GM18526 (cell line): Measurements from ENCODE around the gene NEO1.

ENCODE experiments used
- POLR2A ChIP-seq: IDR thresholded peaks from 3 replicates; pipeline ENCODE4 v1.6.1; 2011; ENCODE audit not compliant: insufficient read length; ENCODE audit errors: extremely low read depth

Gene NEO1

DNA sequence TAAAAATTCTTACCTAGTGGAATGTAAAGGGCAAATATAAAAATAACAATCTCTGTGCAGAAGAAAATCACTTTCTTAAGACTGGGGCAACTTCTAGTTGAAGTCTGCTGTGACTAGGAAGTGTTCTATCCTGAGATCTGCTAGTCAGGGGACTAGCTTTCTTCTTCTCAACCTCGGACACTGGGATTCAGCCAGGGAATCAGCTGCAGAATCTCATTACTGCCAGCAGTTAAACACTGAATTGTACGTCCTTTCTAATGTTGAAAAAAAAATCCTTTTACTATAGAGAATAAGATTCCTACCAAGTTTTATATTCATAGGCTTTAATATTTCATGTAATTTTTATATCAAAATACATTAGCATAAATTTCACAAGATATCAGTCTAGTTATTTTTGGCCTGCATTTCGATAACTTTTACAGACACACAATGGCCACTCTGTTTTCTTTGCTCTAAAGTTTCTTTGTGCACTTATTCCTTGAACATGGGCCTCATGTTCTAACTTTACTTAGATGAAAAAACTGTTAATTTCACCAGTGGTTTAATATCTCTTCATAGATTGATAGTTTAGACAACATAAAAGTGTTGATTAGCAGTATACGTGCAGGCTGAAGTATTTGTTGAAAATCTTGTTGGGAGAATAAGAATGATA, 2.6 kb upstream of the NEO1 start:
- TF ChIP-seq POLR2A = no peak

DNA sequence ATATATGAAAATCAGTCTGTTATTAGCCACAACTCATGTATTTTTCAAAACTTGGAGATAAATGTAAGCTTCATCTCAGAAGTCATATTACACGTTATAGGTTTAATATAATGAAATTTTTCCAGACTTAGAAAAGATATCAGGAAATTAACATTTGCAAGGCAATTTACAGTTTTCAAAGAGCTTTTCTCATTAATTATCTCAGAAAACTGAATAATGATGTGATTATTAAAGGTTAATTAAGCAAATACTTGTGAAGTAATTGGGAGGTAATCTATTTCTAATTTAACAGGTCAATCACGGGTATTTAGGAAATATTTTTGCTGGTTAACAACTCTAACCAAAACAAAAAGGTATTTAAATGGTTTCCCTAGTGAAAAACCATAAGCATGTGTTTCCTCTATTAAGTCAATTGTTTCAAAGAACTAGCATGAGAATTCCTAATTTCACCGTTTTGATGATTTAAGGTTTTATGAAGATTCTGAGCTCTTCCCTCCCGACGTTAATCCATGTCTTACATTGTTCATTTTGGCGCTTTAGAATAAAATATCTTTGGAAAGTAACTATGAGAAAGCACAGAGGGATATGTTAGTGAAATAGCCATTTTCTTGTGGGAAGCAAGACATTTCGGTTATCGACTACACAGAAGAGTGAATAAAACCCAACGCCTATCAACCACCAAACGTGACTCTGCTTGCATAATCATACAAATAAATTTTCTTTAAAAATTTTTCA, 1.5 kb upstream of the NEO1 start:
- no peak for TF ChIP-seq POLR2A

DNA sequence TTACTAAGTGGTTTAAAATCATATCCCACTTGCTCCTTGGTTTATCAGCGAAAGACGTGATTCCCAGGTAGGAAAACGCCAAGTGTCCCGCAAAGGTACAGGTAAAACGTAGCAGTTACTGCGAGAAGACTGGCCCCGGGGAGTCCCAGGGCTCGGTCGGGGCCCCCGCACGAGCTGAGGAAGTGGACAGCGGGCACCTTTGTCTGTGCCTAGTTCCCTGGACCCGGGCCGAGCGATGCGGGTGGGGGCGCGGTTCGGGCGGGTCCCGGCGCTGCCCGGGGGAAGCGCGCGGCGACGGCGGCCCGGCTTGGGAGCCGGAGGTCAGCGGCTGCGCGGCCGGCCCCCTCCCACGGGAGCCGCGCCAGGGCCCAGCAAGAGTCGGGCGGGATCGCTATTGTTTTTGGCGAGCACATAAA, 864 bp upstream of the NEO1 start:
- no peak for TF ChIP-seq POLR2A

DNA sequence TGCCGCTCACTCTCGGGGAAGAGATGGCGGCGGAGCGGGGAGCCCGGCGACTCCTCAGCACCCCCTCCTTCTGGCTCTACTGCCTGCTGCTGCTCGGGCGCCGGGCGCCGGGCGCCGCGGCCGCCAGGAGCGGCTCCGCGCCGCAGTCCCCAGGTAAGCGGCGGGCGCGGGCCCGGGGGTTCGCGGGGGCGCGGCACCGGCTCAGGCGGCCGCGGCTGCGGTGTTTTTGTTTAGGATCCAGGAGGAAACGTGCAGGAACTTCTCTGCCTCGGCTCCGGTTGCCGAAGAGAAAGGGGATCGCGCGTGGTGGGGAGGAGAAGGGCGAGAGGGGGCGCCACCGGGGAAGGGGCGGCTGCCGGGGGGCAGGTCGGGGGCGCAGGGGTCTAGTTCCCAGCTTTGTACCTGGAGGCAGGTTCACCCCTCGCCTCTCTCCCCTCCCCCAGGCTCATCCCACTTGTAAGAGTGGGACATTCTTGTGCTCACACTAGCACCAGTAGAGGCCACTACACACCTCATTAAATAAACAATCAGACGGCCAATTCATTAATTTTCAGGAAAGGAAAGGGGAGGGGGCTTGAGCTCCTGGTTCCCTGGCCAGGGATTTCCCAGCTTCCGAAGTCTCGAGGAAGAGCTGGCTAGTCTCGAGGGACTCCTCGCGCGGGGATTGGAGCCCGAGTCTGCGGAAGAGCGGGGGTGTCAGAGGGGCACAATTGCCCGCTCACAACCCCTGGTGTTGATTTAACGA, 562 bp downstream of the NEO1 start:
- TF ChIP-seq POLR2A = no peak

DNA sequence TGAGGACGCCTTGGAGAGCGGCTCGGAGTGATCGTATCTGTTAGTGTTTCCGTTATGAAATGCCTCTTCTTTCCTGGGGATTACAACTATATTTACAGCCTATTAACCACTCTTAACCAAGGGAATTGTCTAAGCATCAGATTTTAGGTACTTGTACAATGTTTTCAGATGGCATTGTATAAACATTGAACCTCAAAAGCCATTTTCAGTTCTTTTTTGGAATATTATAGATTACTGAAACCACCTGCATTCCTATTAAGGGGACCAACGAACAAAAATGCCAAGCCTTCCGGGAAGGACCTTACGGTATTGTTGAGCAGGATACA, 1.1 kb downstream of the NEO1 start:
- TF ChIP-seq POLR2A = no peak

DNA sequence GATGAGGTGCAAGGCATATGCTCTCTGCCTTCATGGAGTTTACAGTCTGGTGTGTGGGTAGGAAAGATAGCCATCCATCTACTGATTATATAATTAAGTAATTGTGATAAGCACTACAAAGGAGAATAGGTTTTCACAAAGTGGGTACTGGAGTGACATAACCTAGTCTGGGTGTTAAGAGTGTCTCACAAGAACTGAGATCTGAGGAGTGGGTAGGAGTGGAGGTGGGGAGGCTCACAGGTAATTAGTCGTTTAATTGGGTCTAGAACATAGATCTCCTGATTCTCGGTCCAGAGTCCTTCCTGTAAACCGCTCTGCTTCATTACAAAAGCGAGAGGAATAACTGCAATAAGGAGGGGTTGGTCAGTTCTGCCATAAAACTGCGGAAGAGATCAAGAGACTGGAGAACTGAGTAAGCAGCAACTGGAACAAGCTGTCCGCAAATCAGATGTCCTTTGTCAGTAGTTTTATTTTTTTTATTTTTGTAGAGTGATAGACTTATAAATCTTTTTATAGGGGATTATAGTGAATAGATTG, 2.2 kb downstream of the NEO1 start:
- no peak for TF ChIP-seq POLR2A

DNA sequence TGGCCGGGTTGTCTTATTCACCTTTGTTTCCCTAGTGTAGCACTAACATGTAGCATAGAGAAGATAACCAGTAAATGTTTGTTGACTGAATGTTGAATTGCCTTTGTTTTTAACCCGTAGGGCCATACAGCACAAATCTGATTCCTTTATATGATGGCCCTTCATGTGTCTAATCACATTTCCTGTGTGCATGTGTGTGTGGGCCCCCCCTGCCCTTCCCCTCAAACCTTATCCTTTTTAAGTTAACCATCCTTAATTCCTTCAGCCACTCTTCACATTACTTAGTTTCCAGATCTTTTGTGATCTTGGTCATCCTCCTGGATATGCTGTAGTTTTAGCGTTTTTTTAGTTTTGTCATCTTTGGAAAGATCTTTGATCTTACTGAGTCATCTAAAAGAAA, 4.2 kb downstream of the NEO1 start:
- no peak for TF ChIP-seq POLR2A

DNA sequence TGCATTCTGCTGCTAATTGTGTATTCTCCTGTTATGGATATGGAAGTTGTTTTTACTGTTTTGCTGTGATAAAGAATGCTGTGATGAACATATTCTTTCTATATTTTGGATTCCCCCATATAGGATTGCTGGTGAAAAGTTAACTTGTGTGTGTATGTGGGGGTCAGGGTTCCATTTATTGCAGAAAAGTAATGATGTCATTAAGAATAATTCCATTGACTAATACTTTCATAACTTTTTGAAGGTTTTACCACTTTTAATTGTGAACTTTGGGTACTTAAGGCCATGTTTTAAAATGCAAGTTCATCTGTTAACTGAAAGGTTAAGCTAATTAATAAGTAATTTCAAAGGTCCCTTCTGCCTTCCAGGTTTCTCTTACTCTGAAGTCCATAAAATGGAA, 6.2 kb downstream of the NEO1 start:
- TF ChIP-seq POLR2A = no peak

DNA sequence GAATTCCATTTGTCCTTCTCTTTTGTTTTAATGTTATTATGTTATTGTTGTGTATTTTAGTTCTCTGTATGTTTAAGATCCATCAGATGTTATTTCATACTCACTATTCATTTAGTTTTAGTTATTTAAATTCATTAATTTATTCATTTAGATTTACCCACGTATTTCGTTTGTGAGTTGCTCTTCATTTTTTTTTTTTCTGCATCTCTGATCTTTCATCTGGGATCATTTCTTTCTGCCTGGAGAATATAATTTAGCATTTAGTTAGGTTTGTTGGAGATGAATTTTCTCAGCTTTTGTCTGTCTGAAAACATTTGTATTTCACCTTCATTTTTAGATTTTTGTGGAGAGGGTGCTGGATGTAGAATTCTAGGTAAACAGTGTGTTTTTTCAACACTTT, 12.9 kb downstream of the NEO1 start:
- no peak for TF ChIP-seq POLR2A

DNA sequence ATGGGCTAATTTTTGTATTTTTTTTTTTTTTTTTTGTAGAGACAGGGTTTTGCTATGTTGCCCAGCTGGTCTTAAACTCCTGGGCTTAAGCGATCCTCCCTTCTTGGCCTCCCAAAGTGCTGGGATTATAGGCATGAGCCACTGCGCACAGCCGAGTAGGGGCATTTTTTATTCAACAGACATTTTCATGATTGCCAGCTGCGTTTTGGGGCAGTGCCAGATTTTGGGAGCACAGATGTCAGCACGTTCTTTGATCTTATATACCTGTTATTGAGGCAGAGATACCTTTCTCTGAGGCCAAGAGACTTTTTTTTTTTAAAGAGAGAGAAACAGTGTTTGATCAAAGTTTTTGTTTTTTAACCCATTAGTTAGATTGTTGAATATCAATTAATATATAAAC, 16.8 kb downstream of the NEO1 start:
- TF ChIP-seq POLR2A = no peak

DNA sequence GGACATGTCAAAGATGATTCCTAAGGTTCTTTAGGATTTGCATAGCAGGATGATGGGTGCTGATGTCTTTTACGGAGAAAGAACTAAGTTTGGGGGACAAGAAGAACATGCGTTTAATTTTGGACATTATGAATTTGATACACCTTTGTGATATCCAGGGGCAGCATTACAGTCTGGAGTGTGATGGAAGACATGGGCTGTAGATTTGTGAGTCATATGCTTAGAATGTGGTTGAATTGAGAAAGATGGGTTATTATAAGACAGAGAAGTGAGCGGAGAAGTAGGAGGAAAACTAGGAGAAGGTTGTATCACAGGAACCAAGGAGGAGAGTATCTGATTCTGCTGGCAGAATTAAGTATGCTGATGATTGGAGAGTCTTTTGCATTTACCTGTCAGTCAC, 20.6 kb downstream of the NEO1 start:
- no peak for TF ChIP-seq POLR2A

DNA sequence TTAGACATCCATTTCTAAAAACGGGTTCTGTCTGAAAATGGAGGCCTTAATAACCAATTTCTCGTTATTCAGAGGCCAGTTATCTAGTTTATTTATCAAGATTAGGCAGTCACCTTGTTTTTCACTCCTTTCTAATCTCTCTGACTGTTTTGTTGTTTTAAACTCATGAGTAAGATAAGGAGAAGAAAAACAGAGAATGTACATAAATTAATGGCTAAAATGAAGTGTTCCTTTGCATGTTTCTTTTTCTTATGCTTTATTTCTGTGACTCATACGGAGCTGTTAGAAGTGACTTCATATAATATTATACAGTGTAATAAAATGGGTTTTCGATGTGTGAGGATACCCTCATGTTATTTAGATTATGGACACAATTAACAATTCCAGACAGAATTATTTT, 22.0 kb downstream of the NEO1 start:
- TF ChIP-seq POLR2A = no peak

DNA sequence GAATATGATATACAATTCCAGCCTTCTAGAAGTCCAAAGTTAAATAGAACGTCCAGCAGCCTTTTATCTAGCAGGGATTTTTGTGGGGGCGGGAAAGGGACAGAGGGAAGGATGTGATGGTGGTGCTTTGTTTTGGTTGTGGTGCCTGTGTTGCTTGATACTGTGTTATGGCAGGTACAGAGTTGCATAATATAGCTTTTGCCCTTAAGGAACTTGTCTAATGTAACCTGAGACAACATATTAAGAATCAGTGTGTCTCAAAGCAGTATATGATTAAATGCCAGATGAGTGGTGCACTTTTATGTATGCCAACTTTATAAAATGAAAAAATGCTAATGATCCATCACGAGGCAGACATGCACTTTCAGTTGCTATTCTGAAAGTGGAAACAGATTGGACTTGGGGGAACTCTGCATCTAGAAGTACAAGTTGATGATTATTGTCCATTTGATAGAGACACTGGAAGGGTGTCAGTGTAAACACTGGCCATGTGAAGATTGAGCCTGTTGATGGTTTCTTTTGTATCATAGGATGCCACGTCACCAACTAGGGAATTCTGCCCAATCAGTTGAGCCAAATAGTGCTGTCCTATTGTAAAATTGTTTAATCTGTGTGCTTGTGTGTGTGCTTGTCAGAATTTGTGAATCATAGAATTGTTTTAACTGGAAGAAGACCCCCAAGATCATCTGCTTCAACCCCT, 23.0 kb downstream of the NEO1 start:
- no peak for TF ChIP-seq POLR2A

DNA sequence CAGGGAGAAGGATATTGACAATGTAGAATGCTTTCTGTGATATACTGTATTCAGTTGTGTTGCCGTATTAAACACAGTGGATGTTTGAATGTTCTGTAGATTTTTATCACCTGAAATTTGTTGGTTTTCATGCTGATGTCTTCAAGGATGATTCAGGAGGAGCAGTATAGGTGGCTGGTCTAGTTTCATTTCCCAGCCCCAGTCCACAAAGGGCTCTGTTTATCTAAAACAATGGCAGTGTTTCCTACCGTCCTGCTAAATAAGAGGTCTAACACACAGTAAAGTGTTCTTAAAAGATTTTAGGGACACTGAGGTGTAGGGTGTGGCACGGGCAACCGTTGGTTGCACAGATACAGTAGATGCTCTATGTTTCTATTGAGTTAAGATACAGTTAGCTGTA, 26.0 kb downstream of the NEO1 start:
- no peak for TF ChIP-seq POLR2A

DNA sequence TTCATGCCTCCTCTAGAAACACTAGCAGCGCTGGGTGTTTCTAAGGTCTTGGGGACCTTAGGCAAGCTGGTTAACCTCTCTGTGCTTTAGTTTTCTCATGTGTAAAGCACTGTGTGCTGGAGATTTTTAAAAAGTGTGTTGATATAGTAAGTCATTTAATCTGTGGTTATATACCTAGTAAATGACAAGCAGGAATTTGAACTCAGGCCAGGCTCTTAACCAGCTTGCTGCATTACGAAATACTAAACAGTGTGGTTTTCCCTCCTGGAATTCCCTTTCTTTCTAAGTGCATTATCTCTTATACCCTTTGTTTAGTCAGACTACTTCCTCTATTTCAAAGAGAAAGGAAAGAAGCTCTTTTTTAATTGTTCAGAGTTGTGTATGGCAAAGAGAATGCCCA, 26.5 kb downstream of the NEO1 start:
- no peak for TF ChIP-seq POLR2A

DNA sequence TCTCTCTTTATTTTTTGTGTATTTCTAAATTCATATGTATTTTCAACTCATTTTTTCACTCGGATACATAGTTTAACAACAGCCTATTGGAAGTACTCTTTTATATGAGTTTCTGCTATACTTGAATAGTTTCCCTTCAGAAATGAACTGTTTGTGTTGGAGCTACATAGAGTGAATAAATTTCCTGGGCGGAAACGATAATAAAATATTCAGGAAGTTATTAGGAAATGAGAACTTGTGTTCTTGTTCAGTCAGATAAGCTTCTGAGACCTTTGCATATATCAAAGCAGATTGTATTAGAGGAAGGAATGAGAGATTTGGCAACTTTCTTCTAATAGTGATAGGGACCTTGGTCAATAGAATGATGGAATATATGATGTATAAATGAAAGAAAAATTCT, 27.3 kb downstream of the NEO1 start:
- TF ChIP-seq POLR2A = no peak
